WTC11 (cell line): ENCODE measurements around the gene ADGRB2.

Source experiments
- ATF1 ChIP-seq: sonication (generic); formaldehyde crosslinking; IDR thresholded peaks from 2 replicates; pipeline ENCODE4 v1.8.1; 2023; ENCODE audit warnings: mild to moderate bottlenecking, moderate library complexity, missing genetic modification reagents
- CBFB ChIP-seq: sonication (generic); formaldehyde crosslinking; IDR thresholded peaks from 2 replicates; pipeline ENCODE4 v1.8.1; 2022; ENCODE audit warnings: mild to moderate bottlenecking, low read depth, missing genetic modification reagents
- CREB1 ChIP-seq: sonication (generic); formaldehyde crosslinking; IDR thresholded peaks from 2 replicates; pipeline ENCODE4 v1.8.0; 2023; ENCODE audit warnings: mild to moderate bottlenecking, missing genetic modification reagents
- CREM ChIP-seq: sonication (generic); formaldehyde crosslinking; IDR thresholded peaks from 2 replicates; pipeline ENCODE4 v1.8.1; 2022; ENCODE audit warnings: mild to moderate bottlenecking, missing genetic modification reagents, moderate library complexity
- RELA ChIP-seq: sonication (generic); formaldehyde crosslinking; IDR thresholded peaks from 2 replicates; pipeline ENCODE4 v1.8.1; 2022; ENCODE audit warnings: missing genetic modification reagents, mild to moderate bottlenecking, borderline replicate concordance
- TCF7 ChIP-seq: sonication (generic); formaldehyde crosslinking; IDR thresholded peaks from 2 replicates; pipeline ENCODE4 v1.8.0; 2022; ENCODE audit warnings: mild to moderate bottlenecking, low read depth, missing genetic modification reagents, moderate library complexity
- ZNF671 ChIP-seq: fragments of 250-450 bp; sonication (Bioruptor Pico); IDR thresholded peaks from 2 replicates; pipeline ENCODE4 v1.8.0; 2021; ENCODE audit warnings: mild to moderate bottlenecking
- TF ChIP-seq, protein P1 (sequence below): fragments of 200-600 bp; IDR thresholded peaks from 2 replicates; pipeline ENCODE4 v1.8.0; 2022; ENCODE audit warnings: antibody characterized with exemption
- TF ChIP-seq, protein P2 (sequence below): fragments of 250-450 bp; sonication (Bioruptor Pico); IDR thresholded peaks from 2 replicates; pipeline ENCODE4 v1.8.0; 2021; ENCODE audit warnings: mild to moderate bottlenecking
- TF ChIP-seq, protein P3 (sequence below): sonication (generic); formaldehyde crosslinking; IDR thresholded peaks from 2 replicates; pipeline ENCODE4 v1.8.1; 2022; ENCODE audit warnings: low read depth, mild to moderate bottlenecking, moderate library complexity, missing genetic modification reagents, borderline replicate concordance
- TF ChIP-seq, protein P4 (sequence below): sonication (generic); formaldehyde crosslinking; IDR thresholded peaks from 2 replicates; pipeline ENCODE4 v1.8.0; 2022; ENCODE audit warnings: mild to moderate bottlenecking, missing genetic modification reagents
- TF ChIP-seq, protein P5 (sequence below): sonication (generic); formaldehyde crosslinking; IDR thresholded peaks from 2 replicates; pipeline ENCODE4 v1.8.1; 2022; ENCODE audit warnings: low read depth, missing genetic modification reagents, borderline replicate concordance
- TF ChIP-seq, protein P6 (sequence below): sonication (generic); formaldehyde crosslinking; IDR thresholded peaks from 2 replicates; pipeline ENCODE4 v1.8.0; 2022; ENCODE audit warnings: missing genetic modification reagents

DNA sequence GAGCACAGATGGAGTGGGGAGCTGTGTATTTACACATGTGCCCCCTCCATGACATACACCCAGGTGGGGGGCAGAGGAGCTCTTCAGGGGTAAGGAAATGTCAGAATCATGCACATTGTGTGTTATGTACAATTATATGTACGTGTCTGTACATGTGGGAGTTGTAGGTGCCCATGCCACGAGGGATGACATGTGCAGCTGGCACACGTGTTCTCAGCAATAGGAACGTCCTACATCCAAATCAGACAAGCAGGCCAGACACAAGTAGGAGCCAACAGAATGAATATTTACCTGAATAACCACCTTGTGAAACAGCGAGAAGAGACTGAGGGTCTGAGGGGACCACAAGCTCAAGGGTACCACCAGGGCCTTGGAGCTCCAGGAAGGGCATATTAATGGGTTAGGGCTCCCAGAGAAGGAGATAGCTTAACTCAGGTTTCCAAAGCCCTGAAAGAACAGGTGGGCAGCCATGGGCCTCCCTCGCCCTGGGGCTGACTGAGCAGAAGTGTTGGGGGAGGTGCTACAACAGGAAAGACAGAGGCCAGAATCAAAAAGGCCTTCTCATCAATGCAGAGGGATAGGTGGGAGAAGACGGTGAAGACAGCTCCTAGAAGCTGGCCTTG lies 63.6 kb downstream of the ADGRB2 start:
- TF ChIP-seq, protein P1, sequence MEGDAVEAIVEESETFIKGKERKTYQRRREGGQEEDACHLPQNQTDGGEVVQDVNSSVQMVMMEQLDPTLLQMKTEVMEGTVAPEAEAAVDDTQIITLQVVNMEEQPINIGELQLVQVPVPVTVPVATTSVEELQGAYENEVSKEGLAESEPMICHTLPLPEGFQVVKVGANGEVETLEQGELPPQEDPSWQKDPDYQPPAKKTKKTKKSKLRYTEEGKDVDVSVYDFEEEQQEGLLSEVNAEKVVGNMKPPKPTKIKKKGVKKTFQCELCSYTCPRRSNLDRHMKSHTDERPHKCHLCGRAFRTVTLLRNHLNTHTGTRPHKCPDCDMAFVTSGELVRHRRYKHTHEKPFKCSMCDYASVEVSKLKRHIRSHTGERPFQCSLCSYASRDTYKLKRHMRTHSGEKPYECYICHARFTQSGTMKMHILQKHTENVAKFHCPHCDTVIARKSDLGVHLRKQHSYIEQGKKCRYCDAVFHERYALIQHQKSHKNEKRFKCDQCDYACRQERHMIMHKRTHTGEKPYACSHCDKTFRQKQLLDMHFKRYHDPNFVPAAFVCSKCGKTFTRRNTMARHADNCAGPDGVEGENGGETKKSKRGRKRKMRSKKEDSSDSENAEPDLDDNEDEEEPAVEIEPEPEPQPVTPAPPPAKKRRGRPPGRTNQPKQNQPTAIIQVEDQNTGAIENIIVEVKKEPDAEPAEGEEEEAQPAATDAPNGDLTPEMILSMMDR, result no peak
- TF ChIP-seq CREB1 (CRISPR knock-in tag) (no peak), RELA (CRISPR knock-in tag) (no peak), CBFB (CRISPR knock-in tag) (no peak), ATF1 (CRISPR knock-in tag) (no peak), CREM (CRISPR knock-in tag) (no peak), ZNF671 (CRISPR knock-in tag) (no peak), TCF7 (CRISPR knock-in tag) (no peak)
- TF ChIP-seq, protein P2, sequence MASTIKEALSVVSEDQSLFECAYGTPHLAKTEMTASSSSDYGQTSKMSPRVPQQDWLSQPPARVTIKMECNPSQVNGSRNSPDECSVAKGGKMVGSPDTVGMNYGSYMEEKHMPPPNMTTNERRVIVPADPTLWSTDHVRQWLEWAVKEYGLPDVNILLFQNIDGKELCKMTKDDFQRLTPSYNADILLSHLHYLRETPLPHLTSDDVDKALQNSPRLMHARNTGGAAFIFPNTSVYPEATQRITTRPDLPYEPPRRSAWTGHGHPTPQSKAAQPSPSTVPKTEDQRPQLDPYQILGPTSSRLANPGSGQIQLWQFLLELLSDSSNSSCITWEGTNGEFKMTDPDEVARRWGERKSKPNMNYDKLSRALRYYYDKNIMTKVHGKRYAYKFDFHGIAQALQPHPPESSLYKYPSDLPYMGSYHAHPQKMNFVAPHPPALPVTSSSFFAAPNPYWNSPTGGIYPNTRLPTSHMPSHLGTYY (CRISPR knock-in tag), result no peak
- TF ChIP-seq, protein P3, sequence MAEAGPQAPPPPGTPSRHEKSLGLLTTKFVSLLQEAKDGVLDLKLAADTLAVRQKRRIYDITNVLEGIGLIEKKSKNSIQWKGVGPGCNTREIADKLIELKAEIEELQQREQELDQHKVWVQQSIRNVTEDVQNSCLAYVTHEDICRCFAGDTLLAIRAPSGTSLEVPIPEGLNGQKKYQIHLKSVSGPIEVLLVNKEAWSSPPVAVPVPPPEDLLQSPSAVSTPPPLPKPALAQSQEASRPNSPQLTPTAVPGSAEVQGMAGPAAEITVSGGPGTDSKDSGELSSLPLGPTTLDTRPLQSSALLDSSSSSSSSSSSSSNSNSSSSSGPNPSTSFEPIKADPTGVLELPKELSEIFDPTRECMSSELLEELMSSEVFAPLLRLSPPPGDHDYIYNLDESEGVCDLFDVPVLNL (CRISPR knock-in tag), result no peak
- TF ChIP-seq, protein P4, sequence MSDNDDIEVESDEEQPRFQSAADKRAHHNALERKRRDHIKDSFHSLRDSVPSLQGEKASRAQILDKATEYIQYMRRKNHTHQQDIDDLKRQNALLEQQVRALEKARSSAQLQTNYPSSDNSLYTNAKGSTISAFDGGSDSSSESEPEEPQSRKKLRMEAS (CRISPR knock-in tag), result no peak
- TF ChIP-seq, protein P5, sequence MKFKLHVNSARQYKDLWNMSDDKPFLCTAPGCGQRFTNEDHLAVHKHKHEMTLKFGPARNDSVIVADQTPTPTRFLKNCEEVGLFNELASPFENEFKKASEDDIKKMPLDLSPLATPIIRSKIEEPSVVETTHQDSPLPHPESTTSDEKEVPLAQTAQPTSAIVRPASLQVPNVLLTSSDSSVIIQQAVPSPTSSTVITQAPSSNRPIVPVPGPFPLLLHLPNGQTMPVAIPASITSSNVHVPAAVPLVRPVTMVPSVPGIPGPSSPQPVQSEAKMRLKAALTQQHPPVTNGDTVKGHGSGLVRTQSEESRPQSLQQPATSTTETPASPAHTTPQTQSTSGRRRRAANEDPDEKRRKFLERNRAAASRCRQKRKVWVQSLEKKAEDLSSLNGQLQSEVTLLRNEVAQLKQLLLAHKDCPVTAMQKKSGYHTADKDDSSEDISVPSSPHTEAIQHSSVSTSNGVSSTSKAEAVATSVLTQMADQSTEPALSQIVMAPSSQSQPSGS (CRISPR knock-in tag), result no peak
- TF ChIP-seq, protein P6, sequence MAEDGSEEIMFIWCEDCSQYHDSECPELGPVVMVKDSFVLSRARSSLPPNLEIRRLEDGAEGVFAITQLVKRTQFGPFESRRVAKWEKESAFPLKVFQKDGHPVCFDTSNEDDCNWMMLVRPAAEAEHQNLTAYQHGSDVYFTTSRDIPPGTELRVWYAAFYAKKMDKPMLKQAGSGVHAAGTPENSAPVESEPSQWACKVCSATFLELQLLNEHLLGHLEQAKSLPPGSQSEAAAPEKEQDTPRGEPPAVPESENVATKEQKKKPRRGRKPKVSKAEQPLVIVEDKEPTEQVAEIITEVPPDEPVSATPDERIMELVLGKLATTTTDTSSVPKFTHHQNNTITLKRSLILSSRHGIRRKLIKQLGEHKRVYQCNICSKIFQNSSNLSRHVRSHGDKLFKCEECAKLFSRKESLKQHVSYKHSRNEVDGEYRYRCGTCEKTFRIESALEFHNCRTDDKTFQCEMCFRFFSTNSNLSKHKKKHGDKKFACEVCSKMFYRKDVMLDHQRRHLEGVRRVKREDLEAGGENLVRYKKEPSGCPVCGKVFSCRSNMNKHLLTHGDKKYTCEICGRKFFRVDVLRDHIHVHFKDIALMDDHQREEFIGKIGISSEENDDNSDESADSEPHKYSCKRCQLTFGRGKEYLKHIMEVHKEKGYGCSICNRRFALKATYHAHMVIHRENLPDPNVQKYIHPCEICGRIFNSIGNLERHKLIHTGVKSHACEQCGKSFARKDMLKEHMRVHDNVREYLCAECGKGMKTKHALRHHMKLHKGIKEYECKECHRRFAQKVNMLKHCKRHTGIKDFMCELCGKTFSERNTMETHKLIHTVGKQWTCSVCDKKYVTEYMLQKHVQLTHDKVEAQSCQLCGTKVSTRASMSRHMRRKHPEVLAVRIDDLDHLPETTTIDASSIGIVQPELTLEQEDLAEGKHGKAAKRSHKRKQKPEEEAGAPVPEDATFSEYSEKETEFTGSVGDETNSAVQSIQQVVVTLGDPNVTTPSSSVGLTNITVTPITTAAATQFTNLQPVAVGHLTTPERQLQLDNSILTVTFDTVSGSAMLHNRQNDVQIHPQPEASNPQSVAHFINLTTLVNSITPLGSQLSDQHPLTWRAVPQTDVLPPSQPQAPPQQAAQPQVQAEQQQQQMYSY (CRISPR knock-in tag), result no peak
